Spleen (tissue), 7 donors: ENCODE results near the gene KSR2.

Experiments used
- CTCF ChIP-seq, 11 experiments: fragments of 200-600 bp in 7 of 11; fragments of 450-650 bp in 4 of 11; sonication (generic) in 4 of 11; IDR thresholded peaks in 8 of 11; conservative IDR thresholded peaks in 3 of 11; 1 replicate in 7 of 11; 2 replicates in 4 of 11; pipeline versions ENCODE4 v1.4.0 to v1.8.0; 2016 to 2021; ENCODE audit warnings: antibody characterized with exemption in 11 of 11, inconsistent platforms in 4 of 11, mild to moderate bottlenecking in 1 of 11
- POLR2A ChIP-seq, 3 donors: fragments of 450-650 bp; IDR thresholded peaks; one replicate each; pipeline ENCODE4 v1.5.1; 2017; ENCODE audit warnings: antibody characterized with exemption in 3 of 3, mild to moderate bottlenecking in 1 of 3
- donor health status: DM: no; HTN: no; CAD: no; lungs with moderate emphysema.
- donor health status: DM: no; HTN: no; CAD: no.
- donor health status: DM: no; HTN: no; CAD: no.

GRCh38 chr12:117466677-117467362 lies 502.0 kb downstream of the KSR2 start:
- TF ChIP-seq CTCF (IDR thresholded peaks at IDR 0.05 in 8 of 11, conservative IDR thresholded peaks at IDR 0.05 in 3 of 11) = no peak
- no peak for TF ChIP-seq POLR2A (IDR thresholded peaks at IDR 0.05)
